CD4-positive, alpha-beta T cell treated with Interleukin-1 beta for 1 hour (primary cell): ENCODE data around the gene IQUB.
"Not testable (repeated sequence)": the region's sequence is repeated elsewhere in the genome, so short reads cannot be mapped to it uniquely, and the experiment has no call there.

ENCODE experiments used
- DNase-seq, 2 donors: peaks; one replicate each; pipeline ENCODE4 v3.0.0-alpha.2; 2020 to 2022

The IQUB gene

GRCh38 chr7:123407951-123408350 lies 126.4 kb downstream of the IQUB start:
- not testable (repeated sequence) for DNase-seq
